ENCODE data around the gene FYTTD1.

Gene FYTTD1

GRCh38 chr3:197793247-197793646 is 43.6 kb downstream of the FYTTD1 start:
- DNase-seq = no peak

GRCh38 chr3:197794115-197794514 is 44.4 kb downstream of the FYTTD1 start:
- no peak for DNase-seq

GRCh38 chr3:197795200-197795599 is 45.5 kb downstream of the FYTTD1 start:
- DNase-seq = no peak

- DNase-seq = no peak
Measured at GRCh38 chr3:197796087-197796486, 46.4 kb downstream of the FYTTD1 start.

GRCh38 chr3:197798863-197799262 is 49.2 kb downstream of the FYTTD1 start:
- no peak for DNase-seq

GRCh38 chr3:197800379-197800778 is 50.7 kb downstream of the FYTTD1 start:
- DNase-seq = no peak

GRCh38 chr3:197801891-197802778 is 52.5 kb downstream of the FYTTD1 start:
- peak; percentile 52 for DNase-seq

- no peak for DNase-seq
Measured at GRCh38 chr3:197802779-197803459, 53.2 kb downstream of the FYTTD1 start.

GRCh38 chr3:197804511-197804910 is 54.8 kb downstream of the FYTTD1 start:
- peak; percentile 31 for DNase-seq

GRCh38 chr3:197807969-197808587 is 58.4 kb downstream of the FYTTD1 start:
- no peak for DNase-seq

GRCh38 chr3:197809356-197810020 is 59.8 kb downstream of the FYTTD1 start:
- DNase-seq = no peak

GRCh38 chr3:197810901-197811300 is 61.2 kb downstream of the FYTTD1 start:
- DNase-seq = no peak

GRCh38 chr3:197811343-197811742 is 61.7 kb downstream of the FYTTD1 start:
- DNase-seq = no peak

GRCh38 chr3:197814372-197814771 is 64.7 kb downstream of the FYTTD1 start:
- no peak for DNase-seq

- no peak for DNase-seq
Measured at GRCh38 chr3:197820550-197821335, 71.1 kb downstream of the FYTTD1 start.

GRCh38 chr3:197829397-197830045 is 79.8 kb downstream of the FYTTD1 start:
- DNase-seq = no peak

GRCh38 chr3:197830308-197830966 is 80.8 kb downstream of the FYTTD1 start:
- DNase-seq = no peak

- DNase-seq = no peak
Measured at GRCh38 chr3:197830967-197831313, 81.3 kb downstream of the FYTTD1 start.

GRCh38 chr3:197833930-197834715 is 84.4 kb downstream of the FYTTD1 start:
- no peak for DNase-seq

GRCh38 chr3:197835509-197835908 is 85.8 kb downstream of the FYTTD1 start:
- no peak for DNase-seq

GRCh38 chr3:197836244-197836643 is 86.6 kb downstream of the FYTTD1 start:
- DNase-seq = no peak
